ENCODE results near the gene GFOD1. TPM values are rescaled to one million over a fixed set of nuclear protein-coding genes. Genes with fewer than 3 reads are reported as not detected.
A peak's percentile ranks its signal among the peaks of the same experiment; 100 is the strongest.

GFOD1 gene
- polyA plus RNA-seq, 1 donor from 2014 or later, result 7.0 TPM

- no peak overlapping the region for H3K27ac ChIP-seq (ENCODE audit: low read length)
- H3K9me3 ChIP-seq (ENCODE audit: low read length), result no peaks in the 10 kb centered on the region
- H3K79me2 ChIP-seq (replicated peaks; ENCODE audit: insufficient read depth, low read length), result no peaks in the 10 kb centered on the region
- H4K20me1 ChIP-seq (ENCODE audit: insufficient read depth), result no peaks in the 10 kb centered on the region
- TF ChIP-seq TAF1 (IDR thresholded peaks at IDR 0.05; ENCODE audit: low read depth), result no peak
- TF ChIP-seq MXI1 (conservative IDR thresholded peaks at IDR 0.05; ENCODE audit: poor library complexity, severe bottlenecking), result no peak
- no peaks in the 10 kb centered on the region for H3K9me2 ChIP-seq (ENCODE audit: insufficient read depth, low read length)
- H3K4me2 ChIP-seq (ENCODE audit: low read length), result peak overlapping the region; percentile 8
- H3K27me3 ChIP-seq (ENCODE audit: insufficient read depth, low read depth, low read length), result no peaks in the 10 kb centered on the region
- no peaks in the 10 kb centered on the region for H3K36me3 ChIP-seq (ENCODE audit: insufficient read depth, low read length)
- no peak overlapping the region for H3K9ac ChIP-seq (ENCODE audit: low read length)
- no peak overlapping the region for H2AFZ ChIP-seq (ENCODE audit: low read depth, low read length)
- peak overlapping the region; percentile 37 for H3K4me3 ChIP-seq (ENCODE audit: low read length)
- no peaks in the 10 kb centered on the region for H3F3A ChIP-seq (ENCODE audit: insufficient read depth, low read length, poor library complexity, severe bottlenecking)
Measured at GRCh38 chr6:13462458-13463327, 24.7 kb downstream of the GFOD1 start.

- no peak for TF ChIP-seq CTCF (IDR thresholded peaks at IDR 0.05; ENCODE audit: poor library complexity, severe bottlenecking)
- no peak for TF ChIP-seq EZH2 (IDR thresholded peaks at IDR 0.05; ENCODE audit: borderline replicate concordance, insufficient read depth, low read length, poor library complexity, severe bottlenecking)
- no peak for TF ChIP-seq EP300 (conservative IDR thresholded peaks at IDR 0.05; ENCODE audit: poor library complexity, severe bottlenecking)
- TF ChIP-seq, protein P1, sequence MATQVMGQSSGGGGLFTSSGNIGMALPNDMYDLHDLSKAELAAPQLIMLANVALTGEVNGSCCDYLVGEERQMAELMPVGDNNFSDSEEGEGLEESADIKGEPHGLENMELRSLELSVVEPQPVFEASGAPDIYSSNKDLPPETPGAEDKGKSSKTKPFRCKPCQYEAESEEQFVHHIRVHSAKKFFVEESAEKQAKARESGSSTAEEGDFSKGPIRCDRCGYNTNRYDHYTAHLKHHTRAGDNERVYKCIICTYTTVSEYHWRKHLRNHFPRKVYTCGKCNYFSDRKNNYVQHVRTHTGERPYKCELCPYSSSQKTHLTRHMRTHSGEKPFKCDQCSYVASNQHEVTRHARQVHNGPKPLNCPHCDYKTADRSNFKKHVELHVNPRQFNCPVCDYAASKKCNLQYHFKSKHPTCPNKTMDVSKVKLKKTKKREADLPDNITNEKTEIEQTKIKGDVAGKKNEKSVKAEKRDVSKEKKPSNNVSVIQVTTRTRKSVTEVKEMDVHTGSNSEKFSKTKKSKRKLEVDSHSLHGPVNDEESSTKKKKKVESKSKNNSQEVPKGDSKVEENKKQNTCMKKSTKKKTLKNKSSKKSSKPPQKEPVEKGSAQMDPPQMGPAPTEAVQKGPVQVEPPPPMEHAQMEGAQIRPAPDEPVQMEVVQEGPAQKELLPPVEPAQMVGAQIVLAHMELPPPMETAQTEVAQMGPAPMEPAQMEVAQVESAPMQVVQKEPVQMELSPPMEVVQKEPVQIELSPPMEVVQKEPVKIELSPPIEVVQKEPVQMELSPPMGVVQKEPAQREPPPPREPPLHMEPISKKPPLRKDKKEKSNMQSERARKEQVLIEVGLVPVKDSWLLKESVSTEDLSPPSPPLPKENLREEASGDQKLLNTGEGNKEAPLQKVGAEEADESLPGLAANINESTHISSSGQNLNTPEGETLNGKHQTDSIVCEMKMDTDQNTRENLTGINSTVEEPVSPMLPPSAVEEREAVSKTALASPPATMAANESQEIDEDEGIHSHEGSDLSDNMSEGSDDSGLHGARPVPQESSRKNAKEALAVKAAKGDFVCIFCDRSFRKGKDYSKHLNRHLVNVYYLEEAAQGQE (IDR thresholded peaks at IDR 0.05; ENCODE audit: borderline replicate concordance), result no peak
- no peak for TF ChIP-seq SMC3 (conservative IDR thresholded peaks at IDR 0.05; ENCODE audit: poor library complexity)
- no peak for TF ChIP-seq MXI1 (conservative IDR thresholded peaks at IDR 0.05; ENCODE audit: poor library complexity, severe bottlenecking)
- no peak for TF ChIP-seq POLR2AphosphoS5 (IDR thresholded peaks at IDR 0.05)
- no peak for TF ChIP-seq TAF1 (IDR thresholded peaks at IDR 0.05; ENCODE audit: low read depth)
- TF ChIP-seq RAD21 (conservative IDR thresholded peaks at IDR 0.05), result no peak
- Histone ChIP-seq H3K4me2 (ENCODE audit: low read length) (no peak overlapping the region), H3F3A (ENCODE audit: insufficient read depth, low read length, poor library complexity, severe bottlenecking) (no peaks in the 10 kb centered on the region)
Measured at GRCh38 chr6:13461805-13462204, 25.6 kb downstream of the GFOD1 start.

More at GRCh38 chr6:13461805-13462204, 25.6 kb downstream of the GFOD1 start:
- Histone ChIP-seq H3K36me3 (ENCODE audit: insufficient read depth, low read length) (no peaks in the 10 kb centered on the region), H3K27me3 (ENCODE audit: insufficient read depth, low read depth, low read length) (no peaks in the 10 kb centered on the region), H3K79me2 (replicated peaks; ENCODE audit: insufficient read depth, low read length) (no peaks in the 10 kb centered on the region), H3K27ac (ENCODE audit: low read length) (no peak overlapping the region), H3K4me3 (ENCODE audit: low read length) (no peak overlapping the region), H2AFZ (ENCODE audit: low read depth, low read length) (no peak overlapping the region), H4K20me1 (ENCODE audit: insufficient read depth) (no peaks in the 10 kb centered on the region), H3K9ac (ENCODE audit: low read length) (no peak overlapping the region), H3K9me3 (ENCODE audit: low read length) (no peaks in the 10 kb centered on the region), H3K9me2 (ENCODE audit: insufficient read depth, low read length) (no peaks in the 10 kb centered on the region)
